Measurements from ENCODE around the gene ARSB.

GRCh38 chr5:78964889-78965288 lies 20.2 kb downstream of the ARSB start:
- TF ChIP-seq TARDBP (IDR thresholded peaks at IDR 0.05) (no peak), LEF1 (IDR thresholded peaks at IDR 0.05; ENCODE audit: borderline replicate concordance) (no peak), BHLHE40 (IDR thresholded peaks at IDR 0.05; ENCODE audit: borderline replicate concordance) (no peak), CTBP1 (IDR thresholded peaks at IDR 0.05; ENCODE audit: borderline replicate concordance) (no peak), ARNT (IDR thresholded peaks at IDR 0.05) (no peak), SP1 (IDR thresholded peaks at IDR 0.05) (no peak), FOXM1 (IDR thresholded peaks at IDR 0.05; ENCODE audit: borderline replicate concordance) (no peak), HDGF (IDR thresholded peaks at IDR 0.05; ENCODE audit: borderline replicate concordance) (no peak), PKNOX1 (IDR thresholded peaks at IDR 0.05) (no peak), ELF4 (IDR thresholded peaks at IDR 0.05) (no peak), FOXA1 (IDR thresholded peaks at IDR 0.05) (no peak), FOXK2 (IDR thresholded peaks at IDR 0.05) (no peak), ZNF384 (IDR thresholded peaks at IDR 0.05) (no peak)
